Keratinocyte (primary cell): ENCODE results near the gene ZNF425.

ENCODE experiments used
- CTCF ChIP-seq, 3 experiments: IDR thresholded peaks in 1 of 3; conservative IDR thresholded peaks in 1 of 3; optimal IDR thresholded peaks in 1 of 3; 2 replicates in 2 of 3; 3 replicates in 1 of 3; pipeline versions ENCODE3 to v1.5.1; 2011; ENCODE audit warnings: low read length in 3 of 3, mild to moderate bottlenecking in 3 of 3, moderate library complexity in 2 of 3, control low read depth in 1 of 3, inconsistent platforms in 1 of 3; ENCODE audit not compliant: insufficient read depth in 2 of 3; ENCODE audit errors: extremely low read depth in 1 of 3
- EZH2 ChIP-seq: IDR thresholded peaks from one replicate; pipeline ENCODE4 v1.6.1; 2012; ENCODE audit warnings: inconsistent platforms, mild to moderate bottlenecking, low read length, moderate library complexity

- TF ChIP-seq CTCF (optimal IDR thresholded peaks at IDR 0.05 in 1 of 3, IDR thresholded peaks at IDR 0.05 in 1 of 3, conservative IDR thresholded peaks at IDR 0.05 in 1 of 3; ENCODE audit: extremely low read depth in 1 of 3, insufficient read depth in 2 of 3, low read length in 3 of 3), result no peak
- TF ChIP-seq EZH2, result no peak
These were observed 45.9 kb upstream of the ZNF425 start for GRCh38 chr7:149171892-149172533.
